DMS 273 (cell line): ENCODE measurements around the gene CHRM1.
"Not testable (repeated sequence)": the region's sequence is repeated elsewhere in the genome, so short reads cannot be mapped to it uniquely, and the experiment has no call there.

Experiments used
- DNase-seq: peaks from one replicate; lab custom pipeline; 2025; ENCODE audit not compliant: unreplicated experiment; lab: John Stamatoyannopoulos, UW

CHRM1 gene

DNA sequence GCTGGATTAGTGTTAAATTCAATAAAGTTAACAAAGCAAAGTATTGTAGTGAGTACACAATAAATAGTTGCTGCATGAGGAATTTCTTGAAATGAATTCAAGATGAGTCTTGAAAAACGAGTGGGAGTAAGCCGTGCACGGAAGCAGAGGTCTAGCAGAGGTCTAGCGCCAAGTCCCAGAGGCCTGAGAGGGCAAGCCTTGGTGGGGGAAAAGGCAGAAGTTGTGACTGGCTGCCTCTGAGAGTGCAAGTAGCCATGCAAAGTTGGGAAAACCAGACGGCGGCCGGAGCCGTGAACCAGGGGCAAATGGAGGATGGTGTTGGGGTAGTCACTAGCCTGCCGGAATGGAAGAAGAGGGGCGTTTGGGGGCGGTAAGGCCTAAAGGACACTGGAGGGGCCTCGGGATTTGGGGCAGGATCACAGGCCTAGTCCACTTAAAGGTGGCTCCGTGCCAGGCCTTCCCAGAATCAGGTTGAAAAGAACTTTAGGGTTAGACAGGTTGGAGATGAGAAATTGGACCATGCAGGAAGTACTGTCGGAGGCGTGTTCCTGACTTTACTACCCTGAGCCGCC, 40.8 kb downstream of the CHRM1 start:
- peak; percentile 67 for DNase-seq

DNA sequence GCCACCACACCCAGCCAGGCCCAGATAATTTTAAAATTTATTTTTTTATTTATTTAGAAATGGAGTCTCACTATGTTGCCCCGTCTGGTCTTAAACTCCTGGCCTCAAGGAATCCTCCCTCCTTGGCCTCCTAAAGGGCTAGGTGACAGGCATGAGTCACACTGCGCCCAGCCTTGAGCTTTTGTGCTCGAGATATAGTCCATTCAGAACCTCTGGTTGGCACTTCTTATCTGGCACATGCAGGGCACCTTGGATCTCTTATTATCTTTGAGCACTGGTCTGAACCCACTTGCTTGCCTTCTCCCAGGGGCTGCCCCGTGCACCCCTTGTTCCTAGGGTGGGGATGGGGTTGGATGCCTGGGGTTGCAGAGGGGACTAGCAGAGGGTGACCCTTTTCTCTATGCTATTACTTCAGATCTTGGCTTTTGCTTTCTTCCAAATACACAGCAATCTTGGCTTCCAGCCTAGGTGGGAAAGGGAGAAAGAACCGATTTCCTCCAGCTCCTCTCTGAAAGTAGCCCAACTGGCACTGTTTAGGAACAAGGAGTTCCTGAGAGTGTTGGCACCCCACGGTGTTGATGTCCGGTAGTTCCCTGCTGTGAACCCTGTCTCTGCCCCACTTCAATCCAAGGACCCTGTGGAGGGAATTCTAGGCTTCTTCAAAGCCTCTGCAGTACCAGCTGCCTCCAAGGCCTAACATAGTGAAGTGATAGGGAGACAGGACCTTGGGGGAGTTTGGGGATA, 41.8 kb downstream of the CHRM1 start:
- DNase-seq = peak; percentile 38

DNA sequence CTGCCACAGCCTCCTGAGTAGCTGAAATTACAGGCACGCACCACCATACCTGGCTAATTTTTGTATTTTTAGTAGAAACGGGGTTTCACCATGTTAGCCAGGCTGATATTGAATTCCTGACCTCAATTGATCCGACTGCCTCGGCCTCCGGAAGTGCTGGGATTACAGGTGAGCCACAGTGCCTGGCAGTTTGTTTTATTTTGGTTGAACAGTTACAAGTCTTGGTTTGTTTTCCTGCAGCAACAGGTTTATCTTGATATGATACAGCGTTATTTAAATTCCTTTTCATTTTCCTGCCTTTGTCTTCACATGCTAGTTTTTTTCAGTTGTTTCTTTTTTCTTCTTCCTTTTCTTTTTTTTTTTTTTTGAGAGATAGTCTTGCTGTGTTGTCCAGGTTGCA, 44.5 kb downstream of the CHRM1 start:
- DNase-seq = no peak

DNA sequence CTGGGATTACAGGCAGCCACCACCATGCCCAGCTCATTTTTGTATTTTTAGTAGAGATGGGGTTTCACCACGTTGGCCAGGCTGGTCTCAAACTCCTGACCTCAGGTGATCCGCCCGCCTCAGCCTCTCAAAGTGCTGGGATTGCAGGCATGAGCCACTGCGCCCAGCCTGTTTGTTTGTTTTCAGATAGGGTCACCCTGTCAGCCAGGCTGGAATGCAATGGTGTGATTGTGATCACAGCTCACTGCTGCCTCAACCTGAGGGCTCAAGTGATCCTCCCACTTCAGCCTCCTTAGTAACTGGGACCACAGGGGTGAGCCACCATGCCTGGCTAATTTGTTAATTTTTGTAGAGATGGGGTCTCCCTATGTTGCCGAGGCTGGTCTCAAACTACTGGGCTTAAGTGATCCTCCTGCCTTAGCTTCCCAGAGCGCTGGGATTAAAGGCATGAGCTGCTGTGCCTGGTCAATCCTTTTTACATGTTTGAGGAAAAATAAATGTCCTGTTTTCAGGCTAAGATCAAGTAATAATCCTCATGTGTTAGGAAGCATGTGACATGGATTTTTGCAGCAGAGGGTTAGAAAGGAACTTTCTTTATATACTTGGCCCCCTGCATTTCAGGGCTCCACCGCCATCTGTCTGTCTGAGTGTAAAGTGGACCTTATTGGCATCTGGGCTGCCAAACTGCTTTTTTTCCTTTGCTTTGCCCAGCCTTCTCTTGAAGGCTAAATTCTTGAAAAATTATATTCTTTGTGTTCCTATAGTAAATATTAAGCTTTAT, 45.3 kb downstream of the CHRM1 start:
- DNase-seq = peak; percentile 71

- DNase-seq = no peak
Observed at GRCh38 chr11:62874851-62875250, 46.3 kb downstream of the CHRM1 start.

- DNase-seq = no peak
Observed at GRCh38 chr11:62865635-62866034, 55.5 kb downstream of the CHRM1 start.

- no peak for DNase-seq
Observed at GRCh38 chr11:62863687-62864335, 57.4 kb downstream of the CHRM1 start.

DNA sequence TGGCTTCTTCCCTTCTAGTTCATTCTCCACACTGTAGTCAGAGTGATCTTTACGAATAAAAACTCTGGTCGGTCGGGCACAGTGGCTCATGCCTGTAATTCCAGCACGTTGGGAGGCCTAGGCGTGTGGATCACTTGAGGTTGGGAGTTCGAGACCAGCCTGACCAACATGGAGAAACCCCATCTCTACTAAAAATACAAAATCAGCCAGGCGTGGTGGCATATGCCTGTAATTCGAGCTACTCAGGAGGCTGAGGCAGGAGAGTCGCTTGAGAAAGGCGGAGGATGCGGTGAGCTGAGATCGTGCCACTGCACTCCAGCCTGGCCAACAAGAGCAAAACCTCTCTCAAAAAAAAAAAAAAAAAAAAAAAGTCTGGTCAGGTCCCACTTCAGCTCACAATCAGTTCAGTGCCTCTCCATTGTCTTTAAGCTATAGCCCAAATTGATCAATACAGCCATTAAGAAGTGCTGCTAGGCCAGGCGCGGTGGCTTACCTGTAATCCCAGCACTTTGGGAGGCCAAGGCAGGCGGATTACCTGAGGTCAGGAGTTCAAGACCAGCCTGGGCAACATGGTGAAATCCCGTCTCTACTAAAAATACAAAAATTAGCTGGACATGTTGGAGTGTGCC, 59.5 kb downstream of the CHRM1 start:
- DNase-seq = peak; percentile 39

DNA sequence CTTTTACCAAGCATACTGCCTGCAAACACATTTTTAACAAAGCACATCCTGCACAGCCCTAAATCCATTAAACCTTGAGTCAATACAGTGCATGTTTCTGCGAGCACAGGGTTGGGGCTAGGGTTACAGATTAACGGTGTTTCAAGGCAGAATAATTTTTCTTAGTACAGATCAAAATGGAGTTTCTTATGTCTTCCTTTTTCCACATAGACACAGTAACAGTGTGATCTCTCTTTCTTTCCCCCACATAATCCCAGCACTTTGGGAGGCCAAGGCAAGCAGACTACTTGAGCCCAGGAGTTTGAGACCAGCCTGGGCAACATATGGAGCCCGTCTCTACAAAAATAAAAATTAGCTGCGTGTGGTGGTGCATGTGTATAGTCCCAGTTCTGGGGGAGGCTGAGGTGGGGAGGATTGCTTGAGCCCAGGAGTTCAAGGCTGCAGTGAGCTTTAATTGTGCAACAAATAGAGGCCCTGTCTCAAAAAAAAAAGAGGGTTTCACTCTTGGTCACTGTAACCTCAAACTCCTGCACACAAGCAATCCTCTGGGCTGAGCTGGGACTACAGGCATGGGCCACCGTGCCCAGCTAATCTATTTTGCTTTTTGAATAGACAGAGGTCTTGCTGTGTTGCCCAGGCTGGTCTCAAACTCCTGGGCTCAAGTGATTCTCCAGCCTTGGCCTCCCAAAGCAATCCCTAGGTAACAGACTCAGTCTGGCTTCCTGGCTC, 60.2 kb downstream of the CHRM1 start:
- DNase-seq = peak; percentile 45

GRCh38 chr11:62859281-62859703, 61.9 kb downstream of the CHRM1 start:
- not testable (repeated sequence) for DNase-seq
